Epithelial cell of esophagus (primary cell): ENCODE data around the gene ZFP69B.

ENCODE experiments used
- DNase-seq: peaks from one replicate; pipeline ENCODE4 v3.0.0; 2010; ENCODE audit warnings: low read depth
- H3K4me3 ChIP-seq: 2 replicates; pipeline ENCODE4 v1.5.1; 2011; ENCODE audit warnings: mild to moderate bottlenecking, low read length, control low read depth
- CTCF ChIP-seq: IDR thresholded peaks from 2 replicates; pipeline ENCODE4 v1.5.1; 2011; ENCODE audit warnings: low read depth, mild to moderate bottlenecking, low read length, control low read depth, inconsistent platforms; ENCODE audit not compliant: insufficient read depth; ENCODE audit errors: missing control alignments

Gene ZFP69B

GRCh38 chr1:40422630-40423263, 27.5 kb upstream of the ZFP69B start:
- no peak for TF ChIP-seq CTCF
- DNase-seq, result no peak
- H3K4me3 ChIP-seq, result no peak overlapping the region

GRCh38 chr1:40423264-40423642, 27.0 kb upstream of the ZFP69B start:
- TF ChIP-seq CTCF, result no peak
- no peak overlapping the region for H3K4me3 ChIP-seq
- DNase-seq, result no peak

GRCh38 chr1:40423951-40424618, 26.2 kb upstream of the ZFP69B start:
- TF ChIP-seq CTCF, result no peak
- no peak for DNase-seq
- no peak overlapping the region for H3K4me3 ChIP-seq

GRCh38 chr1:40425198-40425597, 25.1 kb upstream of the ZFP69B start:
- DNase-seq, result no peak
- TF ChIP-seq CTCF, result no peak
- H3K4me3 ChIP-seq, result no peak overlapping the region

GRCh38 chr1:40431385-40431784, 18.9 kb upstream of the ZFP69B start:
- TF ChIP-seq CTCF, result no peak
- H3K4me3 ChIP-seq, result no peak overlapping the region
- no peak for DNase-seq

- TF ChIP-seq CTCF, result no peak
- no peak for DNase-seq
- H3K4me3 ChIP-seq, result no peak overlapping the region
Measured at GRCh38 chr1:40432644-40433390, 17.5 kb upstream of the ZFP69B start.
